CD4-positive, alpha-beta T cell treated with Interleukin-15 for 1 hour (primary cell): ENCODE results near the gene TREML2.

ENCODE experiments used
- DNase-seq: peaks from one replicate; pipeline ENCODE4 v3.0.0-alpha.2; 2020

Gene TREML2

DNA sequence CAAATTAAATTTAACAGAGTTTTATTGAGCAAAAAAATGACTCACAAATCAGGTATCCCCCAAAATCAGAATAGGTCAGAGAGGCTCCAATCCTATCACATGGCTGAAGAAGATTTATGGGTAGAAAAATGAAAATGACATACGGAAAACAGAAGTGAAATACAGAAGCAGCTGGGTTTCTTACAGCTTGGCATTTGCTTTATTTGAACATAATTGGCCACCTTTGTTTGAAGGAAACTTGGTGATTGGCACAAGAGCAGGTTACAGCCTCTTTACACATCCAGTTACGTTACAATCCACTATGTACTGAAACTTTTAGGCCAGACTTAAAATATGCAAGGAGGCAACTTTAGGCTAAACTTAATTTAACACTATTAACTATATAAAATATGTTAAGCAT, 26.3 kb downstream of the TREML2 start:
- DNase-seq: no peak

DNA sequence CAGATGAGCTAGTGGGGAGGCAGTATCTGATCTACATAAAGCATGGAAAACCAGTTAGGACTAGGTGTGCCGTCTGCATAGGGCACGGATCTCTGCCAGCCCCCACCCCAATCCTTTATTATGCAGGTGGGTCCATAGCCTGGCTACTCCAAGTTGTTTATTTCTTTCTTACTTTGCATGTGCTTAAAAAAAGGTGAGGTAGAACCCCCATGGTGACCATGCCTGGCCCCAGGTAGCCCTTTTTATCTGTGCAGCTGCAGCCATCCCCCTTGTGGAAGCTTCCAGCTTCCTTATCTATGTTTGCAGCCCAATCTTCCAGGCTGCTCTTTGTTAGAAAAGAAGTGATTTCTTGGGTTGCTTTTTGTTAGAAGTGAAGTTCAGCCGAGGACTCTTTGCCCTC, 29.0 kb downstream of the TREML2 start:
- DNase-seq: no peak

DNA sequence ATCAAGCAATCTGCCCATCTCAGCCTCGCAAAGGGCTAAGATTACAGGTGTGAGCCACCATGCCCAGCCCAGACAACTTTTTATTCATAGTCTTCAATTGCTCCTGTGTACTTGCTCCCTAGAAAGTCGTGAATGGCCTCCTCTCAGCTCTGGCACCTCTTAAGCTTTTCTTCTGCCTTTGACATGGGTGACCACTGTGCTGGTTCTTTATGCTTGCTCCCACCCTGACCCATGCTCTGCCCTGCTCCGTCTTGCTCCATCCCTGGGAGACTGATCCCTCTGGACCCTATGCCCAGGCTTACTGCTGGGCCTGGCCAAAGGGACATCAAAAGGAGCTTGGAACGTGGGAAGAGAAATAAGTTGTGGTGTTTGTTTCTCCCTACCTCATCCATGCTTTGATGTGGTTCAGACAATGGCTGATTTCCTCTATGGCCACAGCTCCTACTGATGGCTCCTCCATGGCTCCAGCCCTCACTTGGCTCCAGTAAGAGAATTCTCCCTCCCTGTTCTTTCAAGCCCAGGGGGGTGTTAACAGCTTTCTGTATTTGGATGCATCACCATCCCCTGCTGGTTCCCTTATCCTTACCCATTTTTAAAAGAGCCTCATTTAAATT, 30.3 kb downstream of the TREML2 start:
- no peak for DNase-seq

DNA sequence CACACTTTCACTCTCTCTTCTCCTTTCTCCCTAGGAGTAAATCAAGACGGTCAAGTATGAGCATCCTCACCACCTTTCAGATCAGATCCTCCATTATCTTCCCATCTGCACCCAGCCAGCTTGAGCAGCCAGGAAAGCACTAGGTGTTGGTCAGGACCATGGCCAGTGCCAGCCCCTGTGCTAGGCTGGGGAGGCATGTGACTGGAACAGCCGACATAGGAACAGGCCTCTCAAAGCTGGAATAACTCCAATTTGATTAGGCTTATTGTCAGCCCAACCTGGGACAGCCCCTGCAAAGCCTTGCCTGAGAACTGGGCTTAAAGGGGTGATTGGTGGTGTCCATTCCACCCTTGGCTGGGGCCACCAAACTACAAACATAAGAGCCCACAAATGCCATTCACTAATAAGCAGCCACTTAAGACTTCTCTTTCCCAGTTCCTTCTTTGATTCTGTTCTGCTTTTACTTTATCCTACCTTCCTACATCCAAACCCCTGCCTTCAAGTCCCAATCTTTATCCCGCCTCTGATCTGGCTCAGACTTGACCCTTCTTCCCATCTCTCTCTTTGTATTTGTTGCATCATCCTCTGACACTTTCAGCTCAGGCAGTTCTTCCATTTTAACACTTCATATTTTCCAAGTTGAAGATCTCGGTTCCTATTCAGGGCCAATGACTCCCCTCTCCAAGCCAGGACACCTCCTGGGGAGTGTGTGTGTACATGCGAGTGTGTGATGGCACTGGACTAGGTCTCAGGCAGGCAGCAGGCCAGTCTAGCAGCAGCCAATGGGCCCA, 33.6 kb downstream of the TREML2 start:
- no peak for DNase-seq

DNA sequence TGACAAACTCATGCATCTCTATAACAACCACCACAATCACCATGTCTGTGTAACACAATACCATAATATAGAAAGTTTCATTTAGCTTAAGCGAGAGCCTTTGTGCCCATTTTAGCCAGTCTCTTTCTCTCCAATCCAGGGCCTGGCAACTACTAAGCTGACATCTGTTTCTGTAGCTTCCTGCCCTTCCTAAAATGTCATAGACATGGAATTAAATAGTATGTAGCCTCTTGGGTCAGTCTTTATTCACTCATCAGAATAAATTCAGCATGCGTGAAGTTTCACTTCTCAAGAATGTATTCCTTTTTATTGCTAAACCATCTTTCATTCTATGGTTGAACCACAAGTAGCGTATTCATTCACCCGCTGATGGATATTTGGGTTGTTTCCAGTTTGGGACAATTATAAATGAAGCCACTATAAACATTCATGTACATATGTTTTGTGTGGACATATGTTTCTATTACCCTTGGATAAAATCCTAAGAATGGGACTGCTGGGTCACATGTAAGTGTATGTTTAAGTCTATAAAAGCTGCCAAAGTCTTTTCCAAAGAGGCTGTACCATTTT, 36.3 kb downstream of the TREML2 start:
- DNase-seq: no peak

DNA sequence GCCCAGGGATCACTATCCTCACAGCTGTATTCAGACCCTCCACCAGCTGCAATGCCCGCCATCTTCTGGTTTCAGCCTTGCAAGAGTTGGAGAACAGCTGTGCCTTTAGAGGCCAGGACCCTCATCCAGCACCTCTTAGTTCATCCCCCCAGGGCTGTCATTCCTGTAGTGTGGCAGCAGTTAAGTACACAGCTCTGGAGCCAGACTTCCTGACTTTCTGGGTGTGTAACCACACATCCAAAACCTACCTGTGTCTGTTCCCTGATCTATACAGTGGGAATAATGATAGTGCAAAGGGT, 37.6 kb downstream of the TREML2 start:
- no peak for DNase-seq

DNA sequence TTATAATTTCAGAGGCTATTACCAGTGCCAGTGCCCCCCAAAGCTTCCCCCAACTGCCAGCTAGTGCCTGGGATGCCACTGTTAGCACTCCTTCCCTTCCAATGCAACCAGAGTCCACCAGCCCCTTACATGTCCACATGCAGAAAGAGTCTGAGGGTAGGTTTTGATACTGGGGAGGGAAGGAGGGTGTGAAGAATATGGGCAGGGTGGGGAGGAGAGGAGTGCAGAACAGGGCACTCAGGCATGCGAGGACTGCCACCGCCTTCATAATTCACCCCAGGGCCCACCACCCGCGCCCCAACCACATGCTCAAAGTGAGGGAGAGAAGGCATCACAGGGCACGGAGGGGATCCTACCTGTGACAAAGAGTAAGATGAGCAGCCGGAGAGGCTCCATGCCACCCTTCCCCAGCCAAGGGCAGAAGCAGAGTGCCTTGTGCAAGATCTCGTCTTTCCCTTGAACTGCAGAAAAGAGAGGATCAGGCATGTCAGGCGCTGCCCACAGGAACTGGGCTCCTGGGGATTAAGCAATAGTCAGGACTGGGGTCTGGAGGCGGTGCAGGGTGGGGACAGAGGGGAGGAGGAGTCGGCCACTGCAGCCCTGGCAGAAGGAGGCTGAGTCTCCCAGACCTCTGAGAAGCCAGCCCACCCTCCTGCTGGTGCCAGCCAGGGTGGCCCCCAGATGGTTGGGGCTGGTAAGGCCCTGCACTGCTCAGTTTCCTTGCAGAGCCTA, 38.1 kb downstream of the TREML2 start, which contains the start of gene TREM2:
TSS of gene TREM2 (minus strand) at position 430 of the 732 bp plus-strand sequence. CDS start at position 396, 34 bp downstream.
- no peak for DNase-seq

DNA sequence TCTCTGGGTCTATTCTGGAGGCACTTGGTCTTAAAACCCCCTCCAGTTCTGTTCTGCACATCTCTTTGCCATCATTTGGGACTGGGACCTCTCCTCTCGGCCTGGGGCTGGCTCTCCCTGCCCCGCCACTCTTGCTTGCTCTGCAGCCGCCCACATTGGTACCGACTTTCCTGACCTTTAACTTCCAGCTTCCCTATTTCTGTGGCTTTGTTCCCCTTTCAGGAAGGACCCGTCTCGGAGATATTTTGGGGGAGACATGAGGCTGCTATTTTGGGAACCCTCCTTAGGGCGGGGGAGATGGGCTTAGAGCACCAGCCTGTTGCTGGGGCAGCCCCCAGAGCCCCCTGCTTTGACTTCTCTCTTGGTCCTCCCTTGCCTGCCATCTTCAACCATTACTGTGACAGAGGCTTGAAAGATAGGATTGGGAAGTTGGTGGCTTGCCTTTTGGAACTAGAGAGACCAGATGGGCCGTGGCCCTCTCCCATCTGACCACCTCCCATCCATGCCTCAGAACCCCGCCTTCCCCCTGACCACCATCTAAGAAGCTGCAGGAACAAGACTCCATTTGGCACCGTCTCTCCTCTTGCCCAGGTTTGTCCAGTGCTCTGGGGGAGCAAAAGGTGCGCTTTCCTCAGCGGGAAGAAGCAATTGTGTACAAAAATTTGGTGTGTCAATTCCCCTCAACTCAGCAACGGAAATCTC, 38.9 kb downstream of the TREML2 start:
- no peak for DNase-seq

DNA sequence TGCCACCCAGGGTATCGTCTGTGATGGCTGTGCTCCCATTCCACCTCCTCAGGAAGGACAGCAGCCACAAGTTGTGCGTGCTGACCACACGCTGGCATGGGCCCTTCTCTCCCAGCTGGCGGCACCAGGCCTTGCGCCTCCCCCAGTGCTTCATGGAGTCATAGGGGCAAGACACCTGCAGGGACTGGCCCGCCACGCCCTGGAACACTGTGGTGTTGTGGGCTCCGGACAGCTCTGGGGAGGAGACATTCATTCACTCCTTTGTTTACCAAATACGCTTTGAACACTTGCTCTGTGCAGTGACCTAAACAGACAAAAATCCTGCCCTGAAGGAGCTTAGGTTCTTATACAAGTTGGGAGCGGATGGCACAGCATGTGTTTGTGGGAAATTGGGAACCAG, 39.6 kb downstream of the TREML2 start:
- DNase-seq: no peak

DNA sequence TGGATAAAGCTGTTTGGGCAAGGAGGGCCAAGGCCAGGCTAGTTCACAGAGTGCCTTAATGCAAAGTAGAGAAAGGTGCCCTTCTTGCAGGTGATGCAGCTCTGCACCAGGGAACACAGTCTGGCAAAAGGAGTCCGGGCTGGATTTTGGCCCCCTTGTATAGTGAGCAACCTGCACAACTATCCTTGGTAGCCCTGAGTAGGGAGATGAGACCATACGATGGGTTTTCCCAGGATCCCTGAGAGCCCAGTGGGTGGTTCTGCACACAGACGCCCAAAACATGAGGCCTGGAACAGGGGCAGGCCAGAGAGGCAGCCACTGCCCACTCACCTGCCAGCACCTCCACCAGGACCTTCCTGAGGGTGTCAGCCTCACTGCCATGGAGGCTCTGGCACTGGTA, 40.0 kb downstream of the TREML2 start:
- DNase-seq: no peak

DNA sequence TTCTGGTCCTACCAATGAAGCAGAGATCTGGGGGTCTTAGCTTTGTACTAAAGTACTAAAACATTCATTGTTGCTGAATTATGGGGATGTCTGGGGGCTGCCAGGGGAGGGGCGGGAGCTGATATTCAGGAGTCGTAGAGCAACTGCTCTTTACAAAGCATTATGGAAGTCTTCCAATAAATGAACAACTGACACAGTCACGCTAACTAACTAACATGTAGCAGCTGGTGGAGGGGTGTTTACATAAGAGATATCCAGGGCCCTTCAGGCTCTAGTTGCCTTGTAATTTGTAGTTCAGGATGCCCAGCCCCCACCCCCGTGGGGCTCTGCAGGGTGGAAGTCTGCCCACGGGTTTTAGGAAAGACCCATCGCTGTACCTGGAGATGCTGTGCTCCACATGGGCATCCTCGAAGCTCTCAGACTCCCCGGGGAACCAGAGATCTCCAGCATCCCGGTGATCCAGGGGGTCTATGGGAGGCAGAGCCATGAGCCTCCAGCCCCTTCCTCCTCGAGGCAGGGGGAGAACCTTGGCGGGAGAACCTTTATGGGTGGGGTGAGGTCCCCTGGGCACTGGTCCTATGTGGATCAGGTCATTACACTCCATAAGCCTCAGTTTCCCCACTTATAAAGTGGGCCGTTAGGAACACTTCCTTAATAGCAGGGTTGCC, 41.4 kb downstream of the TREML2 start:
- no peak for DNase-seq

DNA sequence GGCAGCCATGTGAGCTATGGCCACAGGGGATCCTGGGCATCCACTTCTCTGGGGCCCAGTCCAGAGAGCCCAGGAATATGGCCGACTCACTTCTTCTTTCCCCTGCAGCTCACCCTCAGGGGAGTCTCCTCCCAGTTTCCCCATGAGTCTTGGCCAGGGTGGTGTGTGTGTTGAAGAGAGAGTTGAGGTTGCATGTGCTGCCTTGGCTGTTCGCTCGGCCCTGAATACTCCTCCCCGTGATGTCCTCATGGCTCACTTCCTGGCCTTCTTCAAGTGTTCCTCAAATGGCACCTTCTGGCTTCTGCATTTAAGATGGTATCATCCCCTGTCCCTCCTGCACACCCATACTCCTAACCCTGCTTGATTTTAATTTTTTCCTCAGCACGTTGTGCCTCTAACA, 43.6 kb downstream of the TREML2 start:
- DNase-seq: peak; percentile 45

DNA sequence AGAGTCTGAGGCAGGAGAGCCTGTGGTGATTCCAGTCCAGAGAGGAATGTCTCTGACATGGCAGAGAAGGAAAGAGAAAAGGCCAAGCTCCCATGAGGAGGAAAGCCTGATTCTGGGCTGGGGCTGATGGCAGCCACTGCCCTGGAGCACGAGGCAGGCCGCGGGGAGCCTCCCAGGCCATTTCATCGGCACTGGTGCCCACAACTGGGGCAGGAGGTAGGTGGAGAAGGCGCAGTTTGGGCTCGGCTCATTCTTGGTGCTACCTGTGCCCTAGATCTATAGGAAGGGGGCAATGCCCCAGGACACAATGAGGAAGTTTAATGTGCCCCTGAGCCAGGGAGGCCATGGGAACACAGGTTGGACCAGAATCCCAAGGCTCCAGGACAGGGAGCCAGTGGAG, 44.2 kb downstream of the TREML2 start:
- DNase-seq: no peak

DNA sequence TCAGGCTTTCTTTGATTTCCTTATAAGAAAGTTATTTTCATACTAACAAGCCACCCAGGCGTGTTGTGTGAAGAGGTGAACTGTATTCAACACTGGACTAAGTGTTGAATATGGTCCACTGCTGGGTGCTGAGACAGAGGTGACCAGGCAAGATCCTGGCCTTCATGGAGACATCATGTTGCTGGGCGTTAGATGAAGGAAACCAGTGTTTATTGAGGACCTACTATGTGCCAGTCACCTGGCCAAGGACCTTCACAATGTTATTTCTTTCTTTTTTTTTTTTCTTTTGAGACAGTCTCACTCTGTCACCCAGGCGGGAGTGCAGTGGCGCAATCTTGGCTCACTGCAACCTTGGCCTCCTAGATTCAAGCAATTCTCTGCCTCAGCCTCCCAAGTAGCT, 44.9 kb downstream of the TREML2 start:
- DNase-seq: no peak

DNA sequence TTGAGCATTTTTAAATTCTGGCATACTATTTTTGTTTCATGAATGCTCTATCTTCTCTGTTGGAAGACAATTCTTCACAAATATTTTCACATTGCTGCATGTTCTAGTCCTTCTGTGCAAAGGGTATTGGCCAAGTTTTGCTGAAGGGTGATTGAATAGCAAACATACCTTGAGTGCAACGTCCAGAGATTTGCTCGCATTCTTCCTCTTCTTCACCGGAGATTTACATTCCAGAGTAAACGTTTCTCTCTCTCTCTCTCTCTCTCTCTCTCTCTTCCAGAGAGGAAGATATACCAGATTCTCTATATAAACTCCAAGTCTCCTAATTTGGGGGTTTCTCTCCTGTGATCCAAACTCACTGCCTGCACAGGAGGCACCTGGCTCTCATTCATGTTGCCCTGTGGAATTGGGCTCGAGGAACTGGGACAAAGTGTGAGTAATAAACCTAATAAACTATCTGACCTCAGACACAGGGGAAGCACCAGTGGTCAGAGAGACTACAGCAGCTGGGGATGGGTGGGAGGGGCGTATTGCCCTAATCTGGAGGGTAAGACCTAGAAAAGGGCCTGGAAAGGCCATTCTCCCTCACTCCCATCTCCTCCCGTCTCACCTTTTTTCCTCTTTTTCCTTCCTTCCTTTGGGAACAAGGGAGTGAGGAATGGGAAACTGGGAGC, 45.7 kb downstream of the TREML2 start:
- DNase-seq: no peak

DNA sequence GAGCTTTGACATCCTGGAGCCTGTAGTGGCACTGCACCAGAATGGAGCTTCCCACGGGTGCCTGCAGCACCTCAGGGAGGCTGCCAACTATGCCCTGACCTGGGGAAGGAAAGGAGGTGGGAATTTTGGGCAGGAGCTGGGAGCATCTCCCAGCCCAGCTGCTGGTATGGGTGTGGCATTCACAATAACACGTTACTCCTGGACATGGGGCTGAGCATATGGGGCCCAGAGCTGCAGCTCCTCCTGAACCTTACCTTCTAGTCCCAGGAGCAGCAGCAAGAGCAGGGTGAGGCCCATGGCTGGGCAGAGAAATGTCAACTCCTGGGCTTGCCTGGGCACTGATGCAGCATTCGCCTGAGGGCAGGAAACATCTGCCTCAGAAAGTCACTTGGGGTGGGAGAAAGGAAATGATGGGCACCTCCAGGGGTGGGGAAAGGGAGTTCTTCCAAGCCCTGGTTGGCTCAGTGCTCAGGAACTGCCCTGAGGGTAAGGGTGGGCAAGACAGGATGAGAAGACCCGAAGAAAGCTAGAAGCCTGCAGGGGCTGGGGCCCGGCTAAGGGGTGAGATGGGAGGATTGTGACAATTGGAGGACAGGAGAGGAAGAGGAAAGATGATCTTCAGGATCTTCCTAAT, 46.8 kb downstream of the TREML2 start, which contains the start of gene TREML1:
TSS of gene TREML1 (minus strand) at position 356 of the 634 bp plus-strand sequence. CDS start at position 297, 59 bp downstream.
- DNase-seq: no peak

DNA sequence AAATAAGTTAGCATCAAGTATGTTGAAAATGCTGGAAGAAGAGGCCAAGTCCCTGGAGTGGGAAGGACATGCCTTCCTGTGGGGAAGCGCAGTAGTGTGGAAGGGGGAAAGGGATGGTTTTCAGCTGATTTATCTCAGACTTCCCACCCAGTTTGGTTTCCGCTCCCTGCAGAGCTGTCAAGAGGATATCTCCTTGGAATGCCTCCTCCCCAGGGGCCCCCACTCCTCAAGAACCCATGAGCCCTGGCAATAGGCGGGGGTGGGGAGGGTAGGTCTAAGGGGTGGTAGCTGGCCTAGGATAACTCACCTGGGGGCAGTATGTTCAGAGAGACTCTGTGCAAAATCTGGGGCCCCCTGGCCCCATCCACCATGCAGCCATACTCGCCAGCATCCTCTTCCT, 47.5 kb downstream of the TREML2 start:
- no peak for DNase-seq

DNA sequence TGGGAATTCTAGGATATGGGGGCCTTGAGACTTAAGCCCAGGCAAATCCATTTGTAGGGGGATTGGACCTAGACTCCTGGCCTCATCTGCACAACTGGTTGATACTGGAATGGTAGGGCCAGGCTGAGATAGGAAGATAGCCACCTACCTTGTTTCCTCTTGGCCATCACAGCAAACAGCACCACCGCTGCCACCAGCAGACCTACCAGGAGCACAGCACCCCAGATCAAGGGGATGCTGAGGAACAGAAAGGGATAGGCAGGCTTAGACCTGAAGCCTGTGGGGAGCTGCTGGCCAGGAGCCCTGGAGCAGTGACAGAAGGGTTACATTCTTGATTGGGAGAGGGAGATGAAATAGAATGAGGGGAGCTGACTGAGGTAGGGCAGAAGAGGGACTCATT, 50.3 kb downstream of the TREML2 start:
- DNase-seq: no peak

DNA sequence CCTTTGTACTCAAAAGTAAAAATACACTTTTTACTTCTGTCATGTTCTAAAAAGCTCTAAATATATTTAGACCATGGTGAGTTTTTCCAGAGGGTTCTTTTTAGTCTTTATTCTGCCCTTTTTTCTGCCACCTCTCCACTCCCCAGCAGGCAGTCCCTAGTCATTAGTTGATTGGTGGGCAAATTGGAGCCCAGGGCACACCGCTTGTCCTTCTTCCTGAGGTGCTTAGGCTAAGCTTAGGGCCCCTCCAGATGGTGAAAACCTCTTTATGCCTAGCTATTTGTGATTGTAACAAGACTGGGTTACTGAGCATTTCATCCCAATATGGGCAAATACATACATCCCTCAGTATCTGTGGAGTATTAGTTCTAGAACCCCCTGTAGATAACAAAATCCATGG, 53.0 kb downstream of the TREML2 start:
- DNase-seq: no peak
